Occipital lobe (tissue), 2 donors: ENCODE data around the gene SCAPER. TPM values are rescaled to one million over a fixed set of nuclear protein-coding genes. Genes with fewer than 3 reads are reported as not detected.
"Not testable (repeated sequence)": the region's sequence is repeated elsewhere in the genome, so short reads cannot be mapped to it uniquely, and the experiment has no call there.

Experiments used
- DNase-seq: peaks from one replicate; lab custom pipeline; 2025; lab: John Stamatoyannopoulos, UW
- total RNA-seq: library from RNA; depleted of rRNA; stranded (reverse); fragments of >200 nt; gene quantifications from one replicate; pipeline ENCODE4 v1.2.3, GENCODE V29; 2014

The SCAPER gene
- total RNA-seq, 1 donor from 2014 or later = 80.0 TPM

GRCh38 chr15:76861815-76862397, 43.2 kb downstream of the SCAPER start:
- DNase-seq = no peak

GRCh38 chr15:76860201-76860600, 44.9 kb downstream of the SCAPER start:
- no peak for DNase-seq

GRCh38 chr15:76850367-76850766, 54.8 kb downstream of the SCAPER start:
- not testable (repeated sequence) for DNase-seq

DNA sequence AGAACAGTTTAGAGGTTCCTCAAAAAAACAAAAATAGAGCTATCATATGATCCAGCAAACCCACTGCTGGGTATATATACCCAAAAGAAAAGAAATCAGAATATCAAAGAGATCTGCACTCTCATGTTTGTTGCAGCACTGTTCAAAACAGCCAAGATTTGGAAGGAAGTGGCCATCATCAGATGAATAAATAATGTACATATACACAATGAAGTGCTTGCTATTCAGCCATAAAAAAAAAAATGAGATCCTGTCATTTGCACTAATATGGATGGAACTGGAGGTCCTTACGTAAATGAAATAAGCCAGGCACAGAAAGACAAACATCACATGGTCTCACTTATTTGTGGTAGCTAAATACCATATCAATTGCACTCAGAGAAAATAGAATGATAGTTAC, 58.4 kb downstream of the SCAPER start:
- DNase-seq = no peak

- no peak for DNase-seq
These were observed 61.0 kb downstream of the SCAPER start for GRCh38 chr15:76844096-76844495.

GRCh38 chr15:76843269-76843668, 61.9 kb downstream of the SCAPER start:
- no peak for DNase-seq

DNA sequence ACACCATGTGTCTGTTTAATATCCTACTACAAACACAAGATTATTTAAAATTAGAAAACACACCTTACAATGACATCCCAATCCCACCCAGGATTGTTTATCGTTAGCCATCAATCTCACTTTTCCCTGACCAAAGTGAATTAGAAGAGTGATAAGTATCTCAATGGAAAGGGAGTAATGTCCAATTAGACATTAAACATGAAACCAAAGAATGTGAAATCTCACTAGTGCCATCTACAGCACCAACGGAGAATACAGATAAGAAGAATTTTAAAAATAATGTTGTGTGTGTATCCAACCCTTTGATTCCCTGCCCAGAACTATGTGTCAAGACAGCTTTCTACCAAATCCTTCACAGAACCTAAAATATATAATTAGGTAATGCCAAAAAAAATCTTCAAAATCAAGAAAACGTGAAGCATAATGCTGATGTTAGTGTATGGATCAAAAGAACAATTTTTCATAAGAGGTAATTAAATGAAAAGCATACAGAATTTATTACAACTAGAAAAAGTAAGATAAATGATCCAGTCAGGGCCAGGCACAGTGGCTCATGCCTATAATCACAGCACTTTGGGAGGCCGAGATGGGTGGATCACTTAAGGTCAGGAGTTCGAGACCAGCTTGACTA, 64.2 kb downstream of the SCAPER start:
- DNase-seq = no peak

GRCh38 chr15:76839173-76839572, 66.0 kb downstream of the SCAPER start:
- DNase-seq = no peak

GRCh38 chr15:76837474-76837873, 67.7 kb downstream of the SCAPER start:
- no peak for DNase-seq

- no peak for DNase-seq
These were observed 75.2 kb downstream of the SCAPER start for GRCh38 chr15:76829939-76830338.

GRCh38 chr15:76823890-76824289, 81.2 kb downstream of the SCAPER start:
- no peak for DNase-seq

DNA sequence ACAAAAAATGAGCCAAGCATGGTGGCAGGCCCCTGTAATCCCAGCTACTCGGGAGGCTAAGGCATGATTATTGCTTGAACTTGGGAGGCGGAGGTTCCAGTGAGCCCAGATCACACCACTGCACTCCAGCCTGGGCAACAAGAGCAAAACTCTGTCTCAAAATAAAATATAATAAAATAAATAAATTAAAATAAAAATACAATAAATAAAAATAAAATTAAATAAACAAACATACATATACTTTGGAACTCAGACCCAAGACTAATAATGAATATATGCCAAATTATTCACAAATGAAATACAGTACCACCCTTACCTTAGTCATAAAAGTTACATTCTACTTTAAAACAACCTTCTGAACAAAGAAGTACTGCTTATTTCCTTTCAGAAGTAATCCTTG, 81.8 kb downstream of the SCAPER start:
- no peak for DNase-seq

- DNase-seq = not testable (repeated sequence)
These were observed 86.2 kb downstream of the SCAPER start for GRCh38 chr15:76818926-76819325.

DNA sequence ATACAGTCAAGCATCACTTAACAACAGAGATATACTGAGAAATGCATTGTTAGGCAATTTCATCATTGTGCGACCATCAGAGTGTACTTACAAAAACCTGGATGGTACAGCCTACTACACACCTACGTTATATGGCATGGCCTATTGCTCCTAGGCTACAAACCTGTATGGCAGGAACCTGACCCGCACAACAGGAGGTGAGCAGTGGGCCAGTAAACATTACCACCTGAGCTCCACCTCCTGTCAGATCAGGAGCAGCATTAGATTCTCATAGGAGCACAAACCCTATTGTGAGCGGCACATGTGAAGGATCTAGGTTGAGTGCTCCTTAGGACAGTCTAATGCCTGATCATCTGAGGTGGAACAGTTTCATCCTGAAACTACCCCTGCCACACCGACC, 89.7 kb downstream of the SCAPER start:
- DNase-seq = no peak

DNA sequence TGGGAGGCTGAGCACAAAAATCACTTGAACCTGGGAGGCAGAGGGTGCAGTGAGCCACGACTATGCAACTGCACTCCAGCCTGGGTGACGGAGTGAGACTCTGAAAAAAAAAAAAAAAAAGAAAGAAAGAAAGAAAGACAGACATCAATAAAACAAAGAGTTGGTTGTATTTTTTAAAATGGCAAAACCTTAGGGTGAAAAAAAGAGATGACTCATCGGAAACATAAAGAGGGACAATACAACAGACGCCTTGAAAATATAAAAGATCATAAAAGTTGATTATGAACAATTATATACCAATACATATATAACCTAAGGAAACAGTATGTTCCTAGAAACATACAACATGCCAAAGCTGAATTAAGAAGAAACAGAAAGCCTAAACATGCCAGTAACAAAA, 92.8 kb downstream of the SCAPER start:
- DNase-seq = no peak

DNA sequence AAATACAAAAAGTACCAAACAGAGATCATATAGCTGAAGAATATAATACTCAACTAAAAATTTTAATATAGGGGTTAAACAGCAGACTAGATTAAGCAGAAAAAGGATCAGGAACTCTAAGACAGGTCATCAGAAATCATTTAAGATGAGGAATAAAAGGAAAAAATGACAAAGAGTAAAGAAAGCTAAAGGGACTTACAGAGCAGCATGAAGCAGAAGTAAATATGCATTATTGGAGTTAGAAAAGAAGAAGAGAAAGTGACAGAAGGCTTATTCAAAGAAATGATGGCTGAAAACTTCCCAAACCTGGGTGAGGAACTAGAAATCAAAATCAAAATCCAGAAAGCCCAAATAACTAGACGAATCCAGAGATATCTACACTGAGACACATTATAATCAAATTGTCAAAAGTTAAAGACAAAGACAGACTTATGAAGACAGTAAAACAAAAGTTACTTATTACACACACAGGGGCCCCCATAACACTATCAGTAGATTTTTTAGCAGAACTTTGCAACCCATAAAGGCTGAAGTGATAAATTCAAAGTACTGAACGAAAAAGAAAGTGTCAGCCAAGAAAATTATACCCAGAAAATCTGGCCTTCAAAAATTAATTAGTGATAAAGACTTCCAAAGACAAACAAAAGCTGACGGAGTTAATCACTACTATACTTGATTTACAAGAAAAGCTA, 95.6 kb downstream of the SCAPER start:
- no peak for DNase-seq

DNA sequence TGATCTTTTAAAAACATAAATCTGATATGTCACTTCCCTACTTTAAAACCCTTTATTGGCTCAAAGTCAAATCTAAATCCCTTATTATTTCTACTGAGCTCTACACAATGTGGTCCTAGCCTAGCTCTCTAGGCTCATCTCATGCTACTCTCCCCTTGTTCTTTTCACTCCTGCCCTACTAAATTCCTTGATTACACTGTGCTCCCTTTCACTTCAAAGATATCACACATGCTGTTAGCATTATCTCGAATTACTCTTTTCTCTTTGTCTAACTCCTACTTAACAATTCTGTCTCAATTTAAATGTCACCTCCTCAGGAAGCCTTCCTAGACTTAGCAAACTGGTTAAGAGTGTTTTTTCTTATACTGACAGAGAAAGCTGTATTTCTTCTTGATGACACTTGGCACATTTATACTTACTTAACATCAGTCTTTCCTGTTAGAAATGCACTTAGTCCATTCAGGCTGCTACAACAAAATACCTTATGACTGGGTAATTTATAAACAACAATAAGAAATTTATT, 102.0 kb downstream of the SCAPER start:
- DNase-seq = no peak

GRCh38 chr15:76802411-76802810, 102.7 kb downstream of the SCAPER start:
- no peak for DNase-seq

- DNase-seq = no peak
These were observed 105.4 kb downstream of the SCAPER start for GRCh38 chr15:76799760-76800159.

DNA sequence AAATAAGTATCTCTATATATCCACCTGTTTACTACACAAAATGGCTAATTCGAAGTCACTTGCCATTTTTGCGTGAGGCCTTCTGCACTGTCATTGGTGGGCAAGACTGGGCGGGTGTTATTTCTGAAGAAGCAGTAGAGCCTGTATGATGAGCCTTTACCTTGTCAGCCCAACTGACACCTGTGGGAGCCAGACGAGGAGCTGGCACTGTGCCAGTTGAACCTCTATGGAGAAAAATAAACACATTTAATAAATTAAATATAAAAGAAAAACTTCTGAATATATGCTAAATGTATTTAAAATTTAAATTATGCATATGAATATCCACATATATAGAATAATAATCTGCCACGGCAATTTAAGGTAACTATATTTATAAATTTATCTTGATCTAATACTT, 109.9 kb downstream of the SCAPER start:
- no peak for DNase-seq

- DNase-seq = no peak
These were observed 112.0 kb downstream of the SCAPER start for GRCh38 chr15:76793162-76793561.

GRCh38 chr15:76791511-76791910, 113.6 kb downstream of the SCAPER start:
- DNase-seq = no peak

DNA sequence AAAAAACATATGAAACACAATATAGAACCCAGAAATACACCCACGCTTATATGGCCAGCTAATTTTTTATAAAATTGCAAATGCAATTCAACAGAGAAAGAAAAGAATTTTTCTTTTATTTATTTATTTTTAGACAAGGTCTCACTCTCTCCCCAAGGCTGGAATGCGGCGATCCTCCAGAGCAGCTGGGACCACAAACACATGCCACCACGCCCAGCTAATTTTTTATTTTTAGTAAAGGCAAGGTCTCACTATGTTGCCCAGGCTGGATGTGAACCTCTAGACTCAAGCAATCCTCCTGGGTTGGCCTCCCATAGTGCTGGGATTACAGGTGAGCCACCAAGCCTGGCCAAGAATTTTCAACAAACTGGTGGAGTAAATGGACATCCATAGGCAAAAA, 117.9 kb downstream of the SCAPER start:
- no peak for DNase-seq
